Endothelial cell of umbilical vein (primary cell): ENCODE results near the gene MRPL48. TPM values are rescaled to one million over a fixed set of nuclear protein-coding genes. Genes with fewer than 3 reads are reported as not detected.

Experiments
- BruUV-seq: library from RNA; stranded (reverse); fragments of 400-500 nt; replicated peaks from 2 replicates; lab custom pipeline; 2021; lab: Mats Ljungman, UMichigan
- CTCF ChIA-PET: fragments of 300-600, 350-600 bp; sonication (Branson Sonifier 250); formaldehyde crosslinking; loops from one replicate; lab custom pipeline; 2021; ENCODE audit warnings: antibody characterized with exemption, inconsistent platforms; lab: Charles Lee
- POLR2A ChIA-PET: fragments of 300-600, 350-600 bp; sonication (Branson Sonifier 250); formaldehyde crosslinking; loops from one replicate; lab custom pipeline; 2021; ENCODE audit warnings: antibody characterized with exemption, inconsistent platforms; lab: Charles Lee
- DNase-seq: peaks from one replicate; pipeline ENCODE4 v3.0.0-alpha.2; 2011; ENCODE audit warnings: low read depth, low spot score
- FAIRE-seq: peaks from 2 replicates; lab custom pipeline; 2011; peaks lifted over from hg19 to GRCh38; lab: Jason Lieb, UNC
- H2AFZ ChIP-seq: 2 replicates; pipeline ENCODE4 v1.6.0; 2012; ENCODE audit warnings: low read depth, low read length, control low read depth, inconsistent platforms
- H3K27ac ChIP-seq: 2 replicates; pipeline ENCODE4 v1.5.1; 2011; ENCODE audit warnings: low read depth, mild to moderate bottlenecking, control low read depth, low read length, moderate library complexity; ENCODE audit not compliant: insufficient read depth
- H3K27me3 ChIP-seq, 2 experiments: 2 replicates each; pipeline versions ENCODE4 v1.6.0 to v1.6.1; 2011; ENCODE audit warnings: low read length in 2 of 2, mixed read lengths in 1 of 2; ENCODE audit not compliant: control insufficient read depth in 2 of 2, insufficient read depth in 2 of 2
- H3K36me3 ChIP-seq, 2 experiments: 2 replicates in 1 of 2; 3 replicates in 1 of 2; pipeline ENCODE4 v1.5.1; 2011; ENCODE audit warnings: low read length in 2 of 2, mild to moderate bottlenecking in 1 of 2, moderate library complexity in 1 of 2; ENCODE audit not compliant: control insufficient read depth in 2 of 2, insufficient read depth in 2 of 2; ENCODE audit errors: extremely low read depth in 1 of 2
- H3K4me1 ChIP-seq: 3 replicates; pipeline ENCODE4 v1.5.1; 2011; ENCODE audit warnings: mild to moderate bottlenecking, low read length; ENCODE audit not compliant: control insufficient read depth, insufficient read depth; ENCODE audit errors: extremely low read depth
- H3K4me2 ChIP-seq: 2 replicates; pipeline ENCODE4 v1.6.1; 2011; ENCODE audit warnings: low read length, control low read depth, mixed read lengths; ENCODE audit not compliant: insufficient read depth
- H3K4me3 ChIP-seq, 3 experiments: fragments of 200-600 bp in 1 of 3; sonication (generic), shearing (Covaris generic) in 1 of 3; replicated peaks in 1 of 3; 2 replicates each; pipeline ENCODE4 v1.5.1; 2011 to 2016; ENCODE audit warnings: control low read depth in 3 of 3, low read length in 3 of 3, mild to moderate bottlenecking in 2 of 3, inconsistent platforms in 1 of 3, low read depth in 1 of 3, moderate library complexity in 1 of 3; ENCODE audit not compliant: insufficient read depth in 1 of 3
- H3K79me2 ChIP-seq: 2 replicates; pipeline ENCODE4 v1.6.0; 2012; ENCODE audit warnings: low read length, inconsistent platforms; ENCODE audit not compliant: control insufficient read depth, insufficient read depth
- H3K9ac ChIP-seq: replicated peaks from 2 replicates; pipeline ENCODE3; 2011; ENCODE audit warnings: low read length, control low read depth; ENCODE audit not compliant: insufficient read depth; ENCODE audit errors: extremely low read depth
- H3K9me1 ChIP-seq: replicated peaks from 3 replicates; pipeline ENCODE4 v1.6.0; 2011; ENCODE audit warnings: mild to moderate bottlenecking, low read length; ENCODE audit not compliant: control insufficient read depth, insufficient read depth; ENCODE audit errors: extremely low read depth
- H3K9me3 ChIP-seq: replicated peaks from 2 replicates; pipeline ENCODE4 v1.5.1; 2012; ENCODE audit warnings: low read length, inconsistent platforms; ENCODE audit not compliant: control insufficient read depth, insufficient read depth
- H4K20me1 ChIP-seq: replicated peaks from 2 replicates; pipeline ENCODE3; 2011; ENCODE audit warnings: mild to moderate bottlenecking, low read length; ENCODE audit not compliant: control insufficient read depth, insufficient read depth; ENCODE audit errors: extremely low read depth
- EZH2 ChIP-seq: IDR thresholded peaks from 2 replicates; pipeline ENCODE4 v1.6.1; 2012; ENCODE audit warnings: borderline replicate concordance, low read depth, mild to moderate bottlenecking, moderate library complexity, low read length, inconsistent platforms; ENCODE audit not compliant: severe bottlenecking
- FOS ChIP-seq: IDR thresholded peaks from 2 replicates; pipeline ENCODE4 v1.6.1; 2011; ENCODE audit warnings: mild to moderate bottlenecking, low read length, moderate library complexity, borderline replicate concordance; ENCODE audit not compliant: insufficient read depth
- GATA2 ChIP-seq: IDR thresholded peaks from 2 replicates; pipeline ENCODE4 v1.7.0; 2011; ENCODE audit warnings: low read depth, mild to moderate bottlenecking, moderate library complexity, mixed read lengths, low read length; ENCODE audit not compliant: insufficient read length, insufficient read depth
- JUN ChIP-seq: IDR thresholded peaks from 2 replicates; pipeline ENCODE4 v1.6.1; 2011; ENCODE audit warnings: borderline replicate concordance, low read depth; ENCODE audit not compliant: insufficient read length, insufficient read depth
- MAX ChIP-seq: IDR thresholded peaks from 2 replicates; pipeline ENCODE4 v1.6.1; 2011; ENCODE audit not compliant: insufficient read depth, insufficient read length
- MYC ChIP-seq: IDR thresholded peaks from one replicate; pipeline ENCODE4 v1.6.1; 2011; ENCODE audit warnings: mild to moderate bottlenecking, low read depth, low read length
- POLR2A ChIP-seq: IDR thresholded peaks from 2 replicates; pipeline ENCODE4 v1.6.1; 2012; ENCODE audit warnings: low read depth, mild to moderate bottlenecking, control low read depth, low read length
- POLR2AphosphoS5 ChIP-seq: IDR thresholded peaks from 2 replicates; pipeline ENCODE4 v1.6.1; 2012; ENCODE audit warnings: low read depth, mild to moderate bottlenecking, control low read depth, low read length, moderate library complexity; ENCODE audit not compliant: insufficient read depth
- dilution Hi-C: fragments of 300-500 bp; cut with MboI; formaldehyde crosslinking; loops from one replicate; pipeline ENCODE4 v1.15.0; 2019; ENCODE audit warnings: low sequenced_read_pairs; ENCODE audit not compliant: extremely low pct_ligation_motif_present
- intact Hi-C: fragments of 100-400 bp; cut with micrococcal nuclease; formaldehyde crosslinking; loops from one replicate; pipeline ENCODE4 v1.10.0; 2022
- polyA plus RNA-seq, 4 experiments: library from polyadenylated mRNA; depleted of rRNA in 3 of 4; stranded (reverse) in 3 of 4; unstranded in 1 of 4; fragments of >200 nt; gene quantifications; 2 replicates each; pipeline versions ENCODE4 v1.2.1 to v1.2.3, GENCODE V29; 2011 to 2012; ENCODE audit warnings: missing spikeins in 1 of 4
- total RNA-seq: library from RNA; stranded (reverse); gene quantifications from 2 replicates; pipeline ENCODE4 v1.2.3, GENCODE V29; 2021
- TF ChIP-seq, protein P1 (sequence below), 2 donors: IDR thresholded peaks; 1 replicate in 1 of 2; 2 replicates in 1 of 2; pipeline ENCODE4 v1.5.1; 2011; ENCODE audit warnings: low read length in 2 of 2, mild to moderate bottlenecking in 2 of 2, moderate library complexity in 2 of 2, control low read depth in 1 of 2, inconsistent platforms in 1 of 2, low read depth in 1 of 2; ENCODE audit not compliant: insufficient read depth in 1 of 2; ENCODE audit errors: extremely low read depth in 1 of 2

Gene MRPL48
- total and polyA plus RNA-seq, 2 donors (not counting 3 experiments of a cell fraction or from before 2014, with no cell fraction given), result 25.0 to 38.3 TPM

DNA sequence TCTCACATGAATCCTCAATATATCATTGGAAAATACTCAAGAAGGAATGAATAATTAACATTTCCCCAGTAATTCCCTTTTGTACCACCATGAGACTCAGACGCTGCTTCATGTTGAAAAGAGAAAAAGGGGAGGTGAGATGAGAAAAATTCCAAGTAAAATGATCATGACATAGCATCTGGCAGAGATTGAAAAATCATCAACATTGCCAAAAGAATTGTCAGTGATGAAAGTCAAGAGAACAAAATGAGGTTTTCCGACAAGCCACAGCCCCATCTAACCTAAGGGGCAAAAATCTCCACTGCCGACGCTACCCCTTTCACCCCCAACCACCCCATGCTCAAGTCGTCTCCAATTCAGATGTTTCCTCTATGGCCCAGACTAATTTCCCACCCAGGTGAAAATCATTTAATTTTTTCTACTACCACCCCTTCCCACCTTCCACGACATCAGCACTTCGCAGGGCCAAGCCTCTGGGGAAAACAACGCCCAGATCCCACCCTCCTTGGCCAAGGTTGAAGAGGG lies 28.0 kb upstream of the MRPL48 start:
- POLR2A ChIA-PET, result no interaction called here
- CTCF ChIA-PET, result interaction anchor here (1.8 kb wide), 1 partner anchor 172 kb away, joined by 4 read pairs; no protein-coding TSS in a partner anchor
- Histone ChIP-seq H3K27me3 (no peaks in the 10 kb centered on the region), H4K20me1 (peaks cover 19% of the 10 kb centered on the region), H3K27ac (peak overlapping the region; percentile 14), H3K9me1 (no peaks in the 10 kb centered on the region), H3K9me3 (no peaks in the 10 kb centered on the region), H3K9ac (peak overlapping the region; percentile 78), H3K4me2 (peak overlapping the region; percentile 98), H3K79me2 (peaks cover 60% of the 10 kb centered on the region), H3K4me1 (peaks cover 19% of the 10 kb centered on the region), H3K4me3 (peak overlapping the region; percentile 85 to 95 (median 89)), H2AFZ (peak overlapping the region; percentile 74), H3K36me3 (peaks cover 0 to 5% of the 10 kb centered on the region in 2 experiments)
- TF ChIP-seq MAX (no peak), MYC (no peak), POLR2A (no peak), JUN (no peak), EZH2 (no peak), POLR2AphosphoS5 (no peak), GATA2 (no peak), FOS (no peak)
- TF ChIP-seq, protein P1, sequence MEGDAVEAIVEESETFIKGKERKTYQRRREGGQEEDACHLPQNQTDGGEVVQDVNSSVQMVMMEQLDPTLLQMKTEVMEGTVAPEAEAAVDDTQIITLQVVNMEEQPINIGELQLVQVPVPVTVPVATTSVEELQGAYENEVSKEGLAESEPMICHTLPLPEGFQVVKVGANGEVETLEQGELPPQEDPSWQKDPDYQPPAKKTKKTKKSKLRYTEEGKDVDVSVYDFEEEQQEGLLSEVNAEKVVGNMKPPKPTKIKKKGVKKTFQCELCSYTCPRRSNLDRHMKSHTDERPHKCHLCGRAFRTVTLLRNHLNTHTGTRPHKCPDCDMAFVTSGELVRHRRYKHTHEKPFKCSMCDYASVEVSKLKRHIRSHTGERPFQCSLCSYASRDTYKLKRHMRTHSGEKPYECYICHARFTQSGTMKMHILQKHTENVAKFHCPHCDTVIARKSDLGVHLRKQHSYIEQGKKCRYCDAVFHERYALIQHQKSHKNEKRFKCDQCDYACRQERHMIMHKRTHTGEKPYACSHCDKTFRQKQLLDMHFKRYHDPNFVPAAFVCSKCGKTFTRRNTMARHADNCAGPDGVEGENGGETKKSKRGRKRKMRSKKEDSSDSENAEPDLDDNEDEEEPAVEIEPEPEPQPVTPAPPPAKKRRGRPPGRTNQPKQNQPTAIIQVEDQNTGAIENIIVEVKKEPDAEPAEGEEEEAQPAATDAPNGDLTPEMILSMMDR (IDR thresholded peaks at IDR 0.05; ENCODE audit: extremely low read depth in 1 of 2, insufficient read depth in 1 of 2, low read depth in 1 of 2, low read length in 2 of 2), result no peak
- dilution Hi-C loops, result no loop called here
- FAIRE-seq (peak; percentile 85), DNase-seq (peak; percentile 60)
- no TSS peak for BruUV-seq
- intact Hi-C loops, result loop anchor here (5.0 to 10.0 kb wide), 2 partner anchors 118 to 175 kb away; partner anchors contain the start of genes COA4 and PAAF1
